ENCODE results near the gene TAS1R2.

TAS1R2 gene

GRCh38 chr1:18859560-18859959 lies at the start of gene TAS1R2:
Gene TAS1R2 (minus strand): TSS chr1:18859660. CDS start chr1:18859660, 0 bp downstream.
- DNase-seq (ENCODE audit: insufficient read length, low spot score): no peak
- no peak for FAIRE-seq
- no peak for TF ChIP-seq CTCF (IDR thresholded peaks at IDR 0.05; ENCODE audit: insufficient read depth, missing control alignments)

- DNase-seq (ENCODE audit: insufficient read length, low spot score) (no peak), FAIRE-seq (no peak)
- TF ChIP-seq CTCF (IDR thresholded peaks at IDR 0.05; ENCODE audit: insufficient read depth, missing control alignments): no peak
Observed at GRCh38 chr1:18907917-18908845, 48.7 kb upstream of the TAS1R2 start.

- TF ChIP-seq CTCF (IDR thresholded peaks at IDR 0.05; ENCODE audit: insufficient read depth, missing control alignments): peak; percentile 71
- FAIRE-seq (no peak), DNase-seq (ENCODE audit: insufficient read length, low spot score) (peak; percentile 36)
Observed at GRCh38 chr1:18907021-18907916, 47.8 kb upstream of the TAS1R2 start.

GRCh38 chr1:18903291-18903756 lies 43.9 kb upstream of the TAS1R2 start:
- FAIRE-seq: no peak
- DNase-seq (ENCODE audit: insufficient read length, low spot score): no peak
- no peak for TF ChIP-seq CTCF (IDR thresholded peaks at IDR 0.05; ENCODE audit: insufficient read depth, missing control alignments)

- FAIRE-seq: no peak
- DNase-seq (ENCODE audit: insufficient read length, low spot score): peak; percentile 81
- TF ChIP-seq CTCF (IDR thresholded peaks at IDR 0.05; ENCODE audit: insufficient read depth, missing control alignments): no peak
Observed at GRCh38 chr1:18902523-18903290, 43.2 kb upstream of the TAS1R2 start, which contains the start of gene ALDH4A1. Gene ALDH4A1 (minus strand): TSS chr1:18902555. CDS start chr1:18902523, 32 bp downstream.

GRCh38 chr1:18901952-18902522 lies 42.6 kb upstream of the TAS1R2 start:
- no peak for TF ChIP-seq CTCF (IDR thresholded peaks at IDR 0.05; ENCODE audit: insufficient read depth, missing control alignments)
- no peak for DNase-seq (ENCODE audit: insufficient read length, low spot score)
- FAIRE-seq: no peak
